HPDE6-E6E7 (cell line): ENCODE measurements around the gene PCDH11X.
"Not testable (repeated sequence)": the region's sequence is repeated elsewhere in the genome, so short reads cannot be mapped to it uniquely, and the experiment has no call there.

Source experiments
- DNase-seq: peaks from one replicate; pipeline ENCODE4 v3.0.0; 2011; ENCODE audit warnings: missing footprints; ENCODE audit errors: extremely low spot score

Gene PCDH11X, protein sequence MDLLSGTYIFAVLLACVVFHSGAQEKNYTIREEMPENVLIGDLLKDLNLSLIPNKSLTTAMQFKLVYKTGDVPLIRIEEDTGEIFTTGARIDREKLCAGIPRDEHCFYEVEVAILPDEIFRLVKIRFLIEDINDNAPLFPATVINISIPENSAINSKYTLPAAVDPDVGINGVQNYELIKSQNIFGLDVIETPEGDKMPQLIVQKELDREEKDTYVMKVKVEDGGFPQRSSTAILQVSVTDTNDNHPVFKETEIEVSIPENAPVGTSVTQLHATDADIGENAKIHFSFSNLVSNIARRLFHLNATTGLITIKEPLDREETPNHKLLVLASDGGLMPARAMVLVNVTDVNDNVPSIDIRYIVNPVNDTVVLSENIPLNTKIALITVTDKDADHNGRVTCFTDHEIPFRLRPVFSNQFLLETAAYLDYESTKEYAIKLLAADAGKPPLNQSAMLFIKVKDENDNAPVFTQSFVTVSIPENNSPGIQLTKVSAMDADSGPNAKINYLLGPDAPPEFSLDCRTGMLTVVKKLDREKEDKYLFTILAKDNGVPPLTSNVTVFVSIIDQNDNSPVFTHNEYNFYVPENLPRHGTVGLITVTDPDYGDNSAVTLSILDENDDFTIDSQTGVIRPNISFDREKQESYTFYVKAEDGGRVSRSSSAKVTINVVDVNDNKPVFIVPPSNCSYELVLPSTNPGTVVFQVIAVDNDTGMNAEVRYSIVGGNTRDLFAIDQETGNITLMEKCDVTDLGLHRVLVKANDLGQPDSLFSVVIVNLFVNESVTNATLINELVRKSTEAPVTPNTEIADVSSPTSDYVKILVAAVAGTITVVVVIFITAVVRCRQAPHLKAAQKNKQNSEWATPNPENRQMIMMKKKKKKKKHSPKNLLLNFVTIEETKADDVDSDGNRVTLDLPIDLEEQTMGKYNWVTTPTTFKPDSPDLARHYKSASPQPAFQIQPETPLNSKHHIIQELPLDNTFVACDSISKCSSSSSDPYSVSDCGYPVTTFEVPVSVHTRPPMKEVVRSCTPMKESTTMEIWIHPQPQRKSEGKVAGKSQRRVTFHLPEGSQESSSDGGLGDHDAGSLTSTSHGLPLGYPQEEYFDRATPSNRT (N-terminal part only)

GRCh38 chrX:91779135-91779534, at the start of gene PCDH11X:
PCDH11X (plus strand) TSS chrX:91779375; CDS start chrX:91835505, 56,130 bp downstream.
- not testable (repeated sequence) for DNase-seq

GRCh38 chrX:91747446-91747845, 31.7 kb upstream of the PCDH11X start:
- not testable (repeated sequence) for DNase-seq

- not testable (repeated sequence) for DNase-seq
Observed at GRCh38 chrX:91753022-91753421, 26.2 kb upstream of the PCDH11X start.

GRCh38 chrX:91770619-91771488, 8.3 kb upstream of the PCDH11X start:
- not testable (repeated sequence) for DNase-seq

GRCh38 chrX:91773943-91774342, 5.2 kb upstream of the PCDH11X start:
- DNase-seq = not testable (repeated sequence)

DNA sequence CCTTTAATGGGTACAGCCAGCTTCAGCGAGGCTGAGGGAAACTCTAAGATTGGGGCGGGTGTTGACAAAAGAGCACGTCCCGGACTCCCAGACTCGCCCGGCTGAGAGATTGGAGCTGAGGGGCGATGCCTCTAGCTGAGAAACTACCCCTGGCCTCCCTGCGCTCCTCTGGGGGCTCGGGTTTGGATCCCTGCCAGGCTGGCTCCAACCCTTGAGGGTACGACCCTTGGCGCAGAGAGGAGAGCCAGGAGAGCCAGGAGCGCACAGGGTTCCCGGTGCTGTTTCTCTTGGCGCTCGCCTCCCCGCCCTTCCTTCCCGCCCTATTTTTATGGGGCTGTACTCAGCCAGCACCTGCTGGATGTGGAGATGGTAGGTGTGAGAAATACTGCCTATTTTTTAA, 833 bp downstream of the PCDH11X start:
- not testable (repeated sequence) for DNase-seq

DNA sequence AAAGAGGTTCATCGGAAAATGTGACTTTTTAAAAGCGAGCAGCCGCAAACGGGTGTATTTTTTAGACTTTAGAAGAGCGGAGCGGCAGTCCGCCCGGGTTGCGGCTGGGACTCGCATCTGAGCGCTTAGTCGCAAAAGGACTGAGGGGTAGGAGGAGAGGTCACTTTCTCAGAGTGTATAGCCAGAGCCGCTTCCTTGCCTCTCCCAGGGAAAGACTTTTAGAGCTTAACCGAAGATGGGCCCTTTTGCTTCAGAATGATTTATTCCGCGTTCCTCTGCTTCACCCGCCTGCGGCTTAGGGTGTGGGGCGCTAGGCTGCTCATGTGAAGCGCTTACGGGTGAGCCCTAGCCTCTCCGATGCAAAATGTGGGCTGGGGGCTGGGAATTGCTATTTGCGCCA, 1.5 kb downstream of the PCDH11X start:
- DNase-seq = not testable (repeated sequence)

GRCh38 chrX:91781553-91782298, 2.6 kb downstream of the PCDH11X start:
- not testable (repeated sequence) for DNase-seq

GRCh38 chrX:91782825-91783224, 3.6 kb downstream of the PCDH11X start:
- not testable (repeated sequence) for DNase-seq

GRCh38 chrX:91817537-91817936, 38.4 kb downstream of the PCDH11X start:
- not testable (repeated sequence) for DNase-seq

DNA sequence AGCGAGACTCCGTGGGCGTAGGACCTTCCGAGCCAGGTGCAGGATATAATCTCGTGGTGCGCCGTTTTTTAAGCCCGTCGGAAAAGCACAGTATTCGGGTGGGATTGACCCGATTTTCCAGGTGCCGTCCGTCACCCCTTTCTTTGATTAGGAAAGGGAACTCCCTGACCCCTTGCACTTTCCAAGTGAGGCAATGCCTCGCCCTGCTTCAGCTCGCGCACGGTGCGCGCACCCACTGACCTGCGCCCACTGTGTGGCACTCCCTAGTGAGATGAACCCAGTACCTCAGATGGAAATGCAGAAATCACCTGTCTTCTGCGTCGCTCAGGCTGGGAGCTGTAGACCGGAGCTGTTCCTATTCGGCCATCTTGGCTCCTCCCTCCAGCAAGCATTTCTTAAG, 46.1 kb downstream of the PCDH11X start:
- not testable (repeated sequence) for DNase-seq
